Measurements from ENCODE around the gene CPE.
"Not testable (repeated sequence)": the region's sequence is repeated elsewhere in the genome, so short reads cannot be mapped to it uniquely, and the experiment has no call there.

Gene CPE

GRCh38 chr4:165476214-165477098, 97.6 kb downstream of the CPE start:
- H3K36me3 ChIP-seq (ENCODE audit: control insufficient read depth in 4 of 4, insufficient read depth in 4 of 4, low read length in 3 of 4) = no peaks in the 10 kb centered on the region
- CTCF ChIA-PET = interaction anchor here (0.8 to 1.7 kb wide), 2 partner anchors 40 to 615 kb away, joined by 3 to 4 read pairs; no protein-coding TSS in a partner anchor
- H3K27me3 ChIP-seq (replicated peaks in 2 of 5; ENCODE audit: control insufficient read depth in 4 of 5, insufficient read depth in 5 of 5, low read length in 4 of 5) = no peaks in the 10 kb centered on the region
- H3K4me1 ChIP-seq (ENCODE audit: control extremely low read depth in 1 of 4, control insufficient read depth in 4 of 4, insufficient read depth in 4 of 4, low read length in 3 of 4) = no peaks in the 10 kb centered on the region
- no peak overlapping the region for H3K4me3 ChIP-seq (ENCODE audit: control insufficient read depth in 1 of 7, extremely low read depth in 1 of 7, insufficient read depth in 4 of 7, low read depth in 2 of 7, low read length in 6 of 7)
- DNase-seq = no peak
- H3K9me3 ChIP-seq (ENCODE audit: control extremely low read depth in 1 of 5, control insufficient read depth in 4 of 5, insufficient read depth in 2 of 5, low read depth in 1 of 5, low read length in 4 of 5) = peaks cover 0 to 25% (median 11%) of the 10 kb centered on the region in 5 experiments
- WGBS (ENCODE audit: insufficient coverage) = 93% methylated on average over 11 of the region's 14 CpGs
- peak overlapping the region in 1 of 2 experiments; percentile 62 for H3K27ac ChIP-seq (ENCODE audit: insufficient read depth in 1 of 2, low read depth in 1 of 2, low read length in 2 of 2, poor library complexity in 1 of 2, severe bottlenecking in 2 of 2)
- POLR2A ChIA-PET = no interaction called here

DNA sequence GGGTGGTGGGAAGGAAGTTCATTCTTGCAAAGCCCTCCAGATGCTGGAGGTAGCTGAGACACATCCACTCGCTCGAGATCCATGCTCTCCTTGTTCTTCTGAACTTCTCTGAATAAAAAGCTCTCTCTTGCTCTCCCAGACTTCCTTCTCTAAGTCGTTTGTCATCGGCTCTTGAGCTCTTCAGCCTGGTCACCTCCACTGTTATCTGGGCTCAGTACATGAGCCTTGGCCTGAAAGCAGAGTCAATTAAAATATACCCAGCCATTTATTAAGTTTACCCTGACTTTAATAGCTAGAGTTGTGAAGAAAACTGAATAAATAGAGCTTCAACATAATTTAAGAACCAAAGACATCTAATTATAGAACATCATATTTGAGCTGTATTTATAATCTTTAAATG, 99.0 kb downstream of the CPE start:
- Histone ChIP-seq H3K27ac (ENCODE audit: insufficient read depth in 1 of 2, low read depth in 1 of 2, low read length in 2 of 2, poor library complexity in 1 of 2, severe bottlenecking in 2 of 2) (peak overlapping the region in 1 of 2 experiments; percentile 62), H3K4me1 (ENCODE audit: control extremely low read depth in 1 of 4, control insufficient read depth in 4 of 4, insufficient read depth in 4 of 4, low read length in 3 of 4) (no peaks in the 10 kb centered on the region), H3K36me3 (ENCODE audit: control insufficient read depth in 4 of 4, insufficient read depth in 4 of 4, low read length in 3 of 4) (no peaks in the 10 kb centered on the region), H3K4me3 (ENCODE audit: control insufficient read depth in 1 of 7, extremely low read depth in 1 of 7, insufficient read depth in 4 of 7, low read depth in 2 of 7, low read length in 6 of 7) (no peak overlapping the region), H3K9me3 (ENCODE audit: control extremely low read depth in 1 of 5, control insufficient read depth in 4 of 5, insufficient read depth in 2 of 5, low read depth in 1 of 5, low read length in 4 of 5) (peaks cover 0 to 13% (median 5%) of the 10 kb centered on the region in 5 experiments), H3K27me3 (replicated peaks in 2 of 5; ENCODE audit: control insufficient read depth in 4 of 5, insufficient read depth in 5 of 5, low read length in 4 of 5) (no peaks in the 10 kb centered on the region)
- ChIA-PET POLR2A (no interaction called here), CTCF (interaction anchor here (1.0 to 1.7 kb wide), 3 partner anchors 10 to 614 kb away, joined by 3 to 4 read pairs (median 4); no protein-coding TSS in a partner anchor)
- DNase-seq = no peak
- 92% methylated on average over 4 of the region's 4 CpGs for WGBS (ENCODE audit: insufficient coverage)

GRCh38 chr4:165478260-165478659, 99.5 kb downstream of the CPE start:
- H3K27me3 ChIP-seq (replicated peaks in 2 of 5; ENCODE audit: control insufficient read depth in 4 of 5, insufficient read depth in 5 of 5, low read length in 4 of 5) = no peaks in the 10 kb centered on the region
- ChIA-PET POLR2A (no interaction called here), CTCF (interaction anchor here (0.5 to 1.3 kb wide), 3 partner anchors 10 to 15 kb away, joined by 3 to 4 read pairs (median 3); no protein-coding TSS in a partner anchor)
- peak overlapping the region in 1 of 2 experiments; percentile 62 for H3K27ac ChIP-seq (ENCODE audit: insufficient read depth in 1 of 2, low read depth in 1 of 2, low read length in 2 of 2, poor library complexity in 1 of 2, severe bottlenecking in 2 of 2)
- H3K36me3 ChIP-seq (ENCODE audit: control insufficient read depth in 4 of 4, insufficient read depth in 4 of 4, low read length in 3 of 4) = no peaks in the 10 kb centered on the region
- DNase-seq = no peak
- no CpG with 5 or more reads among the region's 1 CpG for WGBS (ENCODE audit: insufficient coverage)
- H3K9me3 ChIP-seq (ENCODE audit: control extremely low read depth in 1 of 5, control insufficient read depth in 4 of 5, insufficient read depth in 2 of 5, low read depth in 1 of 5, low read length in 4 of 5) = peaks cover 0 to 12% (median 4%) of the 10 kb centered on the region in 5 experiments
- H3K4me1 ChIP-seq (ENCODE audit: control extremely low read depth in 1 of 4, control insufficient read depth in 4 of 4, insufficient read depth in 4 of 4, low read length in 3 of 4) = no peaks in the 10 kb centered on the region
- no peak overlapping the region for H3K4me3 ChIP-seq (ENCODE audit: control insufficient read depth in 1 of 7, extremely low read depth in 1 of 7, insufficient read depth in 4 of 7, low read depth in 2 of 7, low read length in 6 of 7)

GRCh38 chr4:165481053-165481835, 102.4 kb downstream of the CPE start:
- no peaks in the 10 kb centered on the region for H3K4me1 ChIP-seq (ENCODE audit: control extremely low read depth in 1 of 4, control insufficient read depth in 4 of 4, insufficient read depth in 4 of 4, low read length in 3 of 4)
- no peak for DNase-seq
- no peak overlapping the region for H3K27ac ChIP-seq (ENCODE audit: insufficient read depth in 1 of 2, low read depth in 1 of 2, low read length in 2 of 2, poor library complexity in 1 of 2, severe bottlenecking in 2 of 2)
- CTCF ChIA-PET = interaction anchor here (2.4 kb wide), 1 partner anchor 12 kb away, joined by 10 read pairs; no protein-coding TSS in a partner anchor
- H3K36me3 ChIP-seq (ENCODE audit: control insufficient read depth in 4 of 4, insufficient read depth in 4 of 4, low read length in 3 of 4) = no peaks in the 10 kb centered on the region
- H3K9me3 ChIP-seq (ENCODE audit: control extremely low read depth in 1 of 5, control insufficient read depth in 4 of 5, insufficient read depth in 2 of 5, low read depth in 1 of 5, low read length in 4 of 5) = no peaks in the 10 kb centered on the region
- no peak overlapping the region for H3K4me3 ChIP-seq (ENCODE audit: control insufficient read depth in 1 of 7, extremely low read depth in 1 of 7, insufficient read depth in 4 of 7, low read depth in 2 of 7, low read length in 6 of 7)
- no peaks in the 10 kb centered on the region for H3K27me3 ChIP-seq (replicated peaks in 2 of 5; ENCODE audit: control insufficient read depth in 4 of 5, insufficient read depth in 5 of 5, low read length in 4 of 5)
- POLR2A ChIA-PET = interaction anchor here (0.7 kb wide), 1 partner anchor 424 kb away, joined by 3 read pairs; no protein-coding TSS in a partner anchor
- WGBS (ENCODE audit: insufficient coverage) = 100% methylated on average over 1 of the region's 3 CpGs

DNA sequence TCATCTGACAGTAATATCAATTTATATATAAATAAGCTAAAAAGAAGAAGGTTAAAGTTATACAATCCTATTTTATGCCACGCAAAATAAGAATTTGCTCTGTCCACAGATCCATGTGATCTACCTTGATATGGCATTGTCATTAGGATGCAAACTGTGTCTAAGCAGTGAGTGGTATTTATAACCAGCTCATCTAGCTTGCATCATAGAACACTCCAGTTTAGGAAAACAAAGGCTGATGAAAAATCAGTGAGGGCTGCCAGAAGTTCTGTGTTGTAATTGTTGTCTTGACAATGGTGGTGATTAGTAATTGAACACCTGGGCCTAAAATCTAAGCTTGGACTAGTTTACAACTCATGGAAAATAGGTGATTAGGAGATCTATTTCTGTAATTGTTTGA, 111.0 kb downstream of the CPE start:
- no CpG with 5 or more reads among the region's 1 CpG for WGBS (ENCODE audit: insufficient coverage)
- Histone ChIP-seq H3K27me3 (replicated peaks in 2 of 5; ENCODE audit: control insufficient read depth in 4 of 5, insufficient read depth in 5 of 5, low read length in 4 of 5) (peaks cover 0 to 7% (median 3%) of the 10 kb centered on the region in 5 experiments), H3K36me3 (ENCODE audit: control insufficient read depth in 4 of 4, insufficient read depth in 4 of 4, low read length in 3 of 4) (no peaks in the 10 kb centered on the region), H3K27ac (ENCODE audit: insufficient read depth in 1 of 2, low read depth in 1 of 2, low read length in 2 of 2, poor library complexity in 1 of 2, severe bottlenecking in 2 of 2) (no peak overlapping the region), H3K4me1 (ENCODE audit: control extremely low read depth in 1 of 4, control insufficient read depth in 4 of 4, insufficient read depth in 4 of 4, low read length in 3 of 4) (peaks cover 0 to 6% (median 3%) of the 10 kb centered on the region in 4 experiments), H3K9me3 (ENCODE audit: control extremely low read depth in 1 of 5, control insufficient read depth in 4 of 5, insufficient read depth in 2 of 5, low read depth in 1 of 5, low read length in 4 of 5) (no peaks in the 10 kb centered on the region), H3K4me3 (ENCODE audit: control insufficient read depth in 1 of 7, extremely low read depth in 1 of 7, insufficient read depth in 4 of 7, low read depth in 2 of 7, low read length in 6 of 7) (no peak overlapping the region)
- no peak for DNase-seq
- CTCF ChIA-PET = interaction anchor here (0.7 to 2.1 kb wide), 2 partner anchors 13 to 26 kb away, joined by 3 to 7 read pairs; no protein-coding TSS in a partner anchor
- POLR2A ChIA-PET = interaction anchor here (0.8 kb wide), 1 partner anchor 13 kb away, joined by 3 read pairs; no protein-coding TSS in a partner anchor

GRCh38 chr4:165492583-165492982, 113.8 kb downstream of the CPE start:
- H3K4me1 ChIP-seq (ENCODE audit: control extremely low read depth in 1 of 4, control insufficient read depth in 4 of 4, insufficient read depth in 4 of 4, low read length in 3 of 4); H3K27ac ChIP-seq (ENCODE audit: insufficient read depth in 1 of 2, low read depth in 1 of 2, low read length in 2 of 2, poor library complexity in 1 of 2, severe bottlenecking in 2 of 2); H3K9me3 ChIP-seq (ENCODE audit: control extremely low read depth in 1 of 5, control insufficient read depth in 4 of 5, insufficient read depth in 2 of 5, low read depth in 1 of 5, low read length in 4 of 5); H3K36me3 ChIP-seq (ENCODE audit: control insufficient read depth in 4 of 4, insufficient read depth in 4 of 4, low read length in 3 of 4); DNase-seq; H3K4me3 ChIP-seq (ENCODE audit: control insufficient read depth in 1 of 7, extremely low read depth in 1 of 7, insufficient read depth in 4 of 7, low read depth in 2 of 7, low read length in 6 of 7); H3K27me3 ChIP-seq (replicated peaks in 2 of 5; ENCODE audit: control insufficient read depth in 4 of 5, insufficient read depth in 5 of 5, low read length in 4 of 5); POLR2A ChIA-PET: not testable (repeated sequence)
- WGBS (ENCODE audit: insufficient coverage) = 91% methylated on average over 6 of the region's 6 CpGs
- CTCF ChIA-PET = interaction anchor here (0.6 to 3.0 kb wide), 13 partner anchors 9 to 673 kb away, joined by 3 to 21 read pairs (median 6); no protein-coding TSS in a partner anchor
